ENCODE data around the gene UBE3C.

- TF ChIP-seq CTCF (IDR thresholded peaks at IDR 0.05 in 8 of 11, conservative IDR thresholded peaks at IDR 0.05 in 3 of 11) (no peak), POLR2AphosphoS5 (IDR thresholded peaks at IDR 0.05) (no peak)
These were observed 57.1 kb downstream of the UBE3C start for GRCh38 chr7:157195868-157196267.

Data from spleen (tissue), 7 donors.